Measurements from ENCODE around the gene HOXC4. TPM values are rescaled to one million over a fixed set of nuclear protein-coding genes. Genes with fewer than 3 reads are reported as not detected.
"Not testable (repeated sequence)": the region's sequence is repeated elsewhere in the genome, so short reads cannot be mapped to it uniquely, and the experiment has no call there.

HOXC4 gene
- total and polyA plus RNA-seq, 2 of the 8 experiments (the other 6 are each of a cell fraction or from before 2014, with no cell fraction given) = not detected

DNA sequence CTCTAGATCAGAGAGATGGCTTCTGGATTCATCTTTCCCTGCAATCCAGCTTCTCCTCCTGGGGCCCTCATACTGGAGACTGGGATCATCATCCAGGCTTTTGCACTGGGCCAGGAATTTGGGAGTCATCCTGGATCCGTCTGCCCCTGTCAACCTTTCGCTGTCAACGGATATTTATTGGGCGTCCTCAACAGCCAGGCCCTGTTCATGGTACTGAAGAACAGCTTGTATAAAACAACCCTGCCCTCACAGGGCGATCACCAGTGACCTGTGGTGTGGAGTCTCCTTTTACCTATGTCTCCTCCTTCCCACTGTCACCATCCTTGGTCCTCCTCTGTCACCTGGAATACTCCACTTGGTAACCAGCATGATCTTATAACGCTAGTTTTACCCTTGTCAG lies 48.6 kb downstream of the HOXC4 start:
- not testable (repeated sequence) for H3K14ac ChIP-seq (ENCODE audit: insufficient read length)
- H3K27me3 ChIP-seq (replicated peaks in 1 of 4; ENCODE audit: control insufficient read depth in 3 of 4, extremely low read depth in 1 of 4, insufficient read depth in 3 of 4, low read length in 3 of 4) = peaks cover 31 to 47% (median 35%) of the 10 kb centered on the region in 4 experiments

GRCh38 chr12:54103827-54104226 lies 50.2 kb downstream of the HOXC4 start:
- peaks cover 42 to 62% (median 49%) of the 10 kb centered on the region in 4 experiments for H3K27me3 ChIP-seq (replicated peaks in 1 of 4; ENCODE audit: control insufficient read depth in 3 of 4, extremely low read depth in 1 of 4, insufficient read depth in 3 of 4, low read length in 3 of 4)
- H3K36me3 ChIP-seq (ENCODE audit: control insufficient read depth in 2 of 4, insufficient read depth in 4 of 4, low read length in 3 of 4); H4K91ac ChIP-seq (replicated peaks; ENCODE audit: insufficient read length, low read length); H3K4me3 ChIP-seq (ENCODE audit: extremely low read depth in 1 of 4, insufficient read depth in 2 of 4, low read depth in 3 of 4, low read length in 4 of 4); H3K9me3 ChIP-seq (ENCODE audit: insufficient read depth in 2 of 2, low read depth in 1 of 2, low read length in 1 of 2); H2BK20ac ChIP-seq (ENCODE audit: low read length); H3K18ac ChIP-seq (ENCODE audit: extremely low read depth, low read length); H4K5ac ChIP-seq (ENCODE audit: insufficient read length, low read depth, low read length); H3K79me2 ChIP-seq (ENCODE audit: control insufficient read depth in 1 of 2, insufficient read depth in 2 of 2, low read length in 2 of 2); H2BK12ac ChIP-seq (ENCODE audit: low read depth, low read length); H2AFZ ChIP-seq (ENCODE audit: low read length); H3K79me1 ChIP-seq (ENCODE audit: low read depth, low read length); H3K56ac ChIP-seq (replicated peaks; ENCODE audit: insufficient read length, low read depth, low read length); H2BK120ac ChIP-seq (replicated peaks; ENCODE audit: low read depth, low read length); FAIRE-seq; H3K23me2 ChIP-seq (ENCODE audit: low read depth, low read length); H2BK5ac ChIP-seq (ENCODE audit: low read depth, low read length); H3K14ac ChIP-seq (ENCODE audit: insufficient read length); H3K4me2 ChIP-seq (ENCODE audit: insufficient read depth in 1 of 2, low read depth in 2 of 2, low read length in 2 of 2); H3K4me1 ChIP-seq (replicated peaks in 1 of 4; ENCODE audit: control insufficient read depth in 3 of 4, insufficient read depth in 4 of 4, low read length in 3 of 4); DNase-seq (ENCODE audit: low read depth in 1 of 2, low spot score in 2 of 2); H3K9ac ChIP-seq (replicated peaks in 1 of 4; ENCODE audit: extremely low read depth in 1 of 4, low read depth in 3 of 4, low read length in 3 of 4); H4K8ac ChIP-seq (ENCODE audit: extremely low read depth, insufficient read depth, low read length); H2AK5ac ChIP-seq (ENCODE audit: low read depth, low read length); H2BK15ac ChIP-seq (ENCODE audit: low read length); POLR2A ChIA-PET (ENCODE audit: partially characterized antibody); H4K20me1 ChIP-seq (replicated peaks in 1 of 2; ENCODE audit: control insufficient read depth in 1 of 2, insufficient read depth in 2 of 2, low read length in 2 of 2); H3K23ac ChIP-seq (ENCODE audit: insufficient read length); H3K27ac ChIP-seq (ENCODE audit: low read depth, low read length); H3K4ac ChIP-seq (replicated peaks; ENCODE audit: insufficient read length, low read depth, low read length): not testable (repeated sequence)
- WGBS, 2 experiments (ENCODE audit: extremely low coverage in 1 of 2, insufficient coverage in 1 of 2, insufficient read length in 1 of 2, insufficient replicate concordance in 2 of 2, low coverage in 1 of 2, low lambda C conversion rate in 2 of 2, missing lambda C conversion rate in 1 of 2) = 45% methylated on average over 1 of the region's 1 CpG; no CpG with 5 or more reads in 1 of the 2 experiments
- CTCF ChIA-PET (ENCODE audit: partially characterized antibody) = interaction anchor here (0.7 kb wide), 1 partner anchor 104 kb away, joined by 3 read pairs; no protein-coding TSS in a partner anchor

More for the DNA sequence above, 48.6 kb downstream of the HOXC4 start:
- H4K20me1 ChIP-seq (replicated peaks in 1 of 2; ENCODE audit: control insufficient read depth in 1 of 2, insufficient read depth in 2 of 2, low read length in 2 of 2); H3K36me3 ChIP-seq (ENCODE audit: control insufficient read depth in 2 of 4, insufficient read depth in 4 of 4, low read length in 3 of 4); H3K4me3 ChIP-seq (ENCODE audit: extremely low read depth in 1 of 4, insufficient read depth in 2 of 4, low read depth in 3 of 4, low read length in 4 of 4); H3K79me1 ChIP-seq (ENCODE audit: low read depth, low read length); H3K4me2 ChIP-seq (ENCODE audit: insufficient read depth in 1 of 2, low read depth in 2 of 2, low read length in 2 of 2); H3K23me2 ChIP-seq (ENCODE audit: low read depth, low read length); H2AK5ac ChIP-seq (ENCODE audit: low read depth, low read length); H2BK5ac ChIP-seq (ENCODE audit: low read depth, low read length); DNase-seq (ENCODE audit: low read depth in 1 of 2, low spot score in 2 of 2); H2BK12ac ChIP-seq (ENCODE audit: low read depth, low read length); FAIRE-seq; H3K9me3 ChIP-seq (ENCODE audit: insufficient read depth in 2 of 2, low read depth in 1 of 2, low read length in 1 of 2); H2AFZ ChIP-seq (ENCODE audit: low read length); H3K4ac ChIP-seq (replicated peaks; ENCODE audit: insufficient read length, low read depth, low read length); H4K5ac ChIP-seq (ENCODE audit: insufficient read length, low read depth, low read length); H3K18ac ChIP-seq (ENCODE audit: extremely low read depth, low read length); POLR2A ChIA-PET (ENCODE audit: partially characterized antibody); H3K4me1 ChIP-seq (replicated peaks in 1 of 4; ENCODE audit: control insufficient read depth in 3 of 4, insufficient read depth in 4 of 4, low read length in 3 of 4); H4K8ac ChIP-seq (ENCODE audit: extremely low read depth, insufficient read depth, low read length); H4K91ac ChIP-seq (replicated peaks; ENCODE audit: insufficient read length, low read length); H3K27ac ChIP-seq (ENCODE audit: low read depth, low read length); H2BK20ac ChIP-seq (ENCODE audit: low read length); H3K56ac ChIP-seq (replicated peaks; ENCODE audit: insufficient read length, low read depth, low read length); H3K9ac ChIP-seq (replicated peaks in 1 of 4; ENCODE audit: extremely low read depth in 1 of 4, low read depth in 3 of 4, low read length in 3 of 4); H2BK120ac ChIP-seq (replicated peaks; ENCODE audit: low read depth, low read length); CTCF ChIA-PET (ENCODE audit: partially characterized antibody); H3K23ac ChIP-seq (ENCODE audit: insufficient read length); H3K79me2 ChIP-seq (ENCODE audit: control insufficient read depth in 1 of 2, insufficient read depth in 2 of 2, low read length in 2 of 2); H2BK15ac ChIP-seq (ENCODE audit: low read length): not testable (repeated sequence)
- WGBS, 2 experiments (ENCODE audit: extremely low coverage in 1 of 2, insufficient coverage in 1 of 2, insufficient read length in 1 of 2, insufficient replicate concordance in 2 of 2, low coverage in 1 of 2, low lambda C conversion rate in 2 of 2, missing lambda C conversion rate in 1 of 2) = 65% methylated on average over 6 of the region's 6 CpGs; no CpG with 5 or more reads in 1 of the 2 experiments

All from H1 (cell line).